K562 (cell line): ENCODE data around the gene SLC35A1. TPM values are rescaled to one million over a fixed set of nuclear protein-coding genes. Genes with fewer than 3 reads are reported as not detected.
A peak's percentile ranks its signal among the peaks of the same experiment; 100 is the strongest.

Source experiments
- EHMT2 ChIP-seq: fragments of 450-650 bp; IDR thresholded peaks from 2 replicates; pipeline ENCODE4 v1.6.1; 2018; ENCODE audit warnings: antibody characterized with exemption
- ELF4 ChIP-seq: fragments of 450-650 bp; formaldehyde crosslinking; IDR thresholded peaks from 2 replicates; pipeline ENCODE4 v1.4.0; 2022; ENCODE audit warnings: missing genetic modification characterization
- FOXJ2 ChIP-seq: fragments of 200-800 bp; sonication (Bioruptor generic); IDR thresholded peaks from 2 replicates; pipeline ENCODE4 v1.6.1; 2016; ENCODE audit warnings: missing genetic modification characterization, missing compliant biosample characterization
- GABPB2 ChIP-seq: fragments of 250-450 bp; sonication (Bioruptor Pico); conservative IDR thresholded peaks from 2 replicates; pipeline ENCODE4 v1.5.1; 2021; ENCODE audit warnings: mild to moderate bottlenecking
- HMG20B ChIP-seq: fragments of 250-450 bp; sonication (Bioruptor Pico); IDR thresholded peaks from 2 replicates; pipeline ENCODE4 v1.5.0; 2021; ENCODE audit warnings: mild to moderate bottlenecking
- KAT7 ChIP-seq: sonication (generic); formaldehyde crosslinking; IDR thresholded peaks from 2 replicates; pipeline ENCODE4 v1.8.0; 2022; ENCODE audit warnings: missing genetic modification reagents, mild to moderate bottlenecking, borderline replicate concordance
- RCOR1 ChIP-seq, 2 experiments: IDR thresholded peaks; 2 replicates each; pipeline ENCODE4 v1.6.1; 2012; ENCODE audit warnings: low read depth in 2 of 2, low read length in 2 of 2, borderline replicate concordance in 1 of 2, improper control_type of control experiment in 1 of 2
- SRSF9 ChIP-seq: fragments of 200-400 bp; formaldehyde crosslinking; IDR thresholded peaks from 2 replicates; pipeline ENCODE4 v1.6.1; 2017; ENCODE audit warnings: low read depth, low read length, borderline replicate concordance
- STAT5A ChIP-seq: IDR thresholded peaks from 2 replicates; pipeline ENCODE4 v1.6.1; 2012; ENCODE audit warnings: low read length, inconsistent platforms, borderline replicate concordance
- ZFP1 ChIP-seq: fragments of 450-650 bp; formaldehyde crosslinking; IDR thresholded peaks from 2 replicates; pipeline ENCODE4 v1.4.0; 2020; ENCODE audit warnings: mild to moderate bottlenecking, mixed read lengths
- ZNF197 ChIP-seq: fragments of 200-800 bp; sonication (Bioruptor generic); IDR thresholded peaks from 2 replicates; pipeline ENCODE4 v1.6.1; 2016; ENCODE audit warnings: low read depth, missing genetic modification characterization, missing compliant biosample characterization
- ZNF217 ChIP-seq: sonication (generic); formaldehyde crosslinking; IDR thresholded peaks from 2 replicates; pipeline ENCODE4 v1.8.0; 2022; ENCODE audit warnings: mild to moderate bottlenecking, missing genetic modification reagents
- polyA plus RNA-seq, 8 experiments: library from polyadenylated mRNA; depleted of rRNA in 4 of 8; stranded (reverse) in 5 of 8; unstranded in 3 of 8; fragments of >200 nt; fragmentation: Nextera tagmentation in 2 of 8; fragmentation: Illumina TruSeq in 1 of 8; extraction: Ambion mirVana in 2 of 8; extraction: Trizol in 1 of 8; gene quantifications; 2 replicates each; pipeline versions ENCODE4 v1.2.1 to v1.2.3, GENCODE V29; 2011 to 2014; ENCODE audit warnings: inconsistent platforms in 1 of 8, missing spikeins in 1 of 8
- total RNA-seq, 7 experiments: library from RNA; depleted of rRNA in 6 of 7; stranded (reverse); fragments of >200 nt in 6 of 7; fragmentation: Illumina TruSeq in 2 of 7; extraction: Trizol in 2 of 7; gene quantifications; 2 replicates each; pipeline versions ENCODE4 v1.2.1 to v1.2.3, GENCODE V29; 2011 to 2021; ENCODE audit warnings: low replicate concordance in 1 of 7
- TF ChIP-seq, protein P1 (sequence below), 2 experiments: fragments of 450-650 bp; IDR thresholded peaks; 2 replicates each; pipeline ENCODE4 v1.6.1; 2016; ENCODE audit warnings: mild to moderate bottlenecking in 2 of 2, borderline replicate concordance in 1 of 2, low read depth in 1 of 2, moderate library complexity in 1 of 2
- TF ChIP-seq, protein P2 (sequence below): sonication (generic); formaldehyde crosslinking; IDR thresholded peaks from 2 replicates; pipeline ENCODE4 v1.4.0; 2020; ENCODE audit warnings: mild to moderate bottlenecking, missing genetic modification reagents
- TF ChIP-seq, protein P3 (sequence below): conservative IDR thresholded peaks from 2 replicates; pipeline ENCODE4 v1.6.1; 2011; ENCODE audit warnings: low read depth, mild to moderate bottlenecking, low read length; ENCODE audit not compliant: control insufficient read depth

SLC35A1 gene
- total and polyA plus RNA-seq, 9 of the 15 experiments (the other 6 are each of a cell fraction or from before 2014, with no cell fraction given) = 7.5 to 37.1 (median 14.9) TPM

DNA sequence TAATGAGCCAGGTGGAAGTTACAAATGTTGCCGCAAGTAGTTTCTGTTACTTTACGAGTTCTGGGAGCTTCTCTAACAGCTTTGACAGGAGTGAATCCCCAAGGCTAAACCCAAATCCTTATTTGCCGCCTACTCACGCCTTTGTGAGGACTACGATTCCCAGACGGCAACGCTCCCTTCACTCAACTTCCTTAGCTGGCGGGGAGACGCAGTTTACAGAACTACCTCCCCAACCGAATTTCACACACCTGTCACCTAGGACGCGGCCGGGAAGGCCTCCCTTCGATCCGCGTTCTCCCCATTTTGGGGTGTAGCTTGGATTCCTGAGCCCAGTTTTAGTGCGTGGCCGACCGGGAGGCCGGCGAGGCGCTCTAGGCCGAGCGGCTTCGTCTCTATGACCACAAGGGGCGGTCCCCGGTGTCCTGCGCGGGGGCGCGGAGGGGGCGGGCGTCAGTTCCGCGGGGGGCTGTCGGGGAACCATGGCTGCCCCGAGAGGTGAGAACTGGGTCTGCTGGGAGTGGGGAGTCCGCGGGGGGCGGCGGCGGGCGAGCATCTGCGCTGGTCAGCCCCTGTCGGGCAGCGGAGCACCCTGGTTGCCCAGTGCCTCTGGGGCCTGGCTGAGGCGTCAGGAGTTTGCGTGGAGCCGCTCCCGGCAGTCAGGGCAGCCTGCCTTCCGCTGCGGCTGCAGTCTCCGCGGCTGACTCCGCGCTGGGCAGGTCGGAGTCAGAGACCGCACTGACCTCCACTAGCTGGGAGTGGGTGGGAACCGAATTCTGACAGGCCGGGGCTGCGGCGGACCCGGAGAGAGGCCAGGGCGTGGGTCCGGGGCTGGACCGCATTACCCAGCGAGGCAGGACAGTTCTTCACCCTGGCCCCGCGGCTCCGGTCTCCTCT, at the start of gene SLC35A1 (continued):
- TF ChIP-seq, protein P1, sequence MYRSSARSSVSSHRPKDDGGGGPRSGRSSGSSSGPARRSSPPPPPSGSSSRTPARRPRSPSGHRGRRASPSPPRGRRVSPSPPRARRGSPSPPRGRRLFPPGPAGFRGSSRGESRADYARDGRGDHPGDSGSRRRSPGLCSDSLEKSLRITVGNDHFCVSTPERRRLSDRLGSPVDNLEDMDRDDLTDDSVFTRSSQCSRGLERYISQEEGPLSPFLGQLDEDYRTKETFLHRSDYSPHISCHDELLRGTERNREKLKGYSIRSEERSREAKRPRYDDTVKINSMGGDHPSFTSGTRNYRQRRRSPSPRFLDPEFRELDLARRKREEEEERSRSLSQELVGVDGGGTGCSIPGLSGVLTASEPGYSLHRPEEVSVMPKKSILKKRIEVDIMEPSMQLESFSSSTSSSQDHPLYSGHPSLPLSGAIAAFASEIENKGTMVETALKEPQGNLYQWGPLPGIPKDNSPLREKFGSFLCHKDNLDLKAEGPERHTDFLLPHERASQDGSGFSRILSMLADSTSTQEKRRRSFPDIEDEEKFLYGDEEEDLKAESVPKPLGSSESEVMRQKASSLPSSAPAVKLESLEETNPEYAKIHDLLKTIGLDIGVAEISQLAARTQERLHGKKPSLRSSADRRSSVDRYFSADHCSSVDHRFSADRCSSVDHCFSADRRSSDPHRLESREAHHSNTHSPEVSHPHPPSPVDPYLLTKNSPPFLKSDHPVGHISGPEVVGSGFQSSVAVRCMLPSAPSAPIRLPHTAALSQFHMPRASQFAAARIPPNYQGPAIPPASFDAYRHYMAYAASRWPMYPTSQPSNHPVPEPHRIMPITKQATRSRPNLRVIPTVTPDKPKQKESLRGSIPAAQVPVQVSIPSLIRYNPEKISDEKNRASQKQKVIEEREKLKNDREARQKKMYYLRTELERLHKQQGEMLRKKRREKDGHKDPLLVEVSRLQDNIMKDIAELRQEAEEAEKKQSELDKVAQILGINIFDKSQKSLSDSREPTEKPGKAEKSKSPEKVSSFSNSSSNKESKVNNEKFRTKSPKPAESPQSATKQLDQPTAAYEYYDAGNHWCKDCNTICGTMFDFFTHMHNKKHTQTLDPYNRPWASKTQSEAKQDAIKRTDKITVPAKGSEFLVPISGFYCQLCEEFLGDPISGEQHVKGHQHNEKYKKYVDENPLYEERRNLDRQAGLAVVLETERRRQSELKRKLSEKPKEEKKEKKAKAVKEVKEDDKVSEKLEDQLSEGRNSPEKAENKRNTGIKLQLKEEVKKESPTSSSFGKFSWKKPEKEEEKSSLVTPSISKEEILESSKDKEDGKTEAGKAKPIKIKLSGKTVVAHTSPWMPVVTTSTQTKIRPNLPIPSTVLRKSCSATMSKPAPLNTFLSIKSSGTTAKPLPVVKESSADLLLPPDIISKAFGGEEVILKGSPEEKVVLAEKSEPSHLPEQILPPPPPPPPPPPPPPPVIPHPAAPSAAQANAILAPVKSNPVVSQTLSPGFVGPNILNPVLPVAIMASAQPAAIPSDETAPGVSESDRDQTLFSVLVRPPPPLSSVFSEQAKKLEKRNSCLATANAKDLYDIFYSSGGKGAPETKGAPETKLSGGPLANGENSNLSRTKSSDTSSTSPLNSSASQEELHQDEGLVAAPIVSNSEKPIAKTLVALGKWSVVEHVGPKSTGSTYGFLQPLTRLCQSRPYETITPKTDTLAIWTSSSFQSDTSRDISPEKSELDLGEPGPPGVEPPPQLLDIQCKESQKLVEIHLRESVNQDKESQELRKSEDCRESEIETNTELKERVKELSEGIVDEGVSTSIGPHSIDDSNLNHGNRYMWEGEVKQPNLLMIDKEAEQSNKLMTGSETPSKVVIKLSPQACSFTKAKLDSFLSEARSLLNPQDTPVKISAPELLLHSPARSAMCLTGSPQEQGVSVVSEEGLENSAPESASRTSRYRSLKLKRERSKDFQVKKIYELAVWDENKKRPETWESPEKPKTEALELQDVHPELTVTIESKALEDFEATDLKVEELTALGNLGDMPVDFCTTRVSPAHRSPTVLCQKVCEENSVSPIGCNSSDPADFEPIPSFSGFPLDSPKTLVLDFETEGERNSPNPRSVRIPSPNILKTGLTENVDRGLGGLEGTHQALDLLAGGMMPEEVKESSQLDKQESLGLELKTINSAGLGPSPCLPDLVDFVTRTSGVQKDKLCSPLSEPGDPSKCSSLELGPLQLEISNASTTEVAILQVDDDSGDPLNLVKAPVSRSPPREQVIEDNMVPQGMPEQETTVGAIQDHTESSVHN (IDR thresholded peaks at IDR 0.05; ENCODE audit: borderline replicate concordance in 1 of 2, low read depth in 1 of 2) = no peak
- TF ChIP-seq, protein P2, sequence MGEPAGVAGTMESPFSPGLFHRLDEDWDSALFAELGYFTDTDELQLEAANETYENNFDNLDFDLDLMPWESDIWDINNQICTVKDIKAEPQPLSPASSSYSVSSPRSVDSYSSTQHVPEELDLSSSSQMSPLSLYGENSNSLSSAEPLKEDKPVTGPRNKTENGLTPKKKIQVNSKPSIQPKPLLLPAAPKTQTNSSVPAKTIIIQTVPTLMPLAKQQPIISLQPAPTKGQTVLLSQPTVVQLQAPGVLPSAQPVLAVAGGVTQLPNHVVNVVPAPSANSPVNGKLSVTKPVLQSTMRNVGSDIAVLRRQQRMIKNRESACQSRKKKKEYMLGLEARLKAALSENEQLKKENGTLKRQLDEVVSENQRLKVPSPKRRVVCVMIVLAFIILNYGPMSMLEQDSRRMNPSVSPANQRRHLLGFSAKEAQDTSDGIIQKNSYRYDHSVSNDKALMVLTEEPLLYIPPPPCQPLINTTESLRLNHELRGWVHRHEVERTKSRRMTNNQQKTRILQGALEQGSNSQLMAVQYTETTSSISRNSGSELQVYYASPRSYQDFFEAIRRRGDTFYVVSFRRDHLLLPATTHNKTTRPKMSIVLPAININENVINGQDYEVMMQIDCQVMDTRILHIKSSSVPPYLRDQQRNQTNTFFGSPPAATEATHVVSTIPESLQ (CRISPR knock-in tag) = no peak; the same call in 1 of the 2 replicates
- TF ChIP-seq RCOR1 (IDR thresholded peaks at IDR 0.05; ENCODE audit: borderline replicate concordance in 1 of 2, low read depth in 2 of 2, low read length in 2 of 2) = no peak
- TF ChIP-seq ELF4 (CRISPR knock-in tag) = 0 out of 2 replicates have a peak, but pooled peaks have one; percentile 65
- TF ChIP-seq ZNF217 (CRISPR knock-in tag) = no peak
- TF ChIP-seq FOXJ2 = 0 out of 2 replicates have a peak, but pooled peaks have one; percentile 29
- TF ChIP-seq HMG20B = no peak
- TF ChIP-seq STAT5A = no peak
- no peak for TF ChIP-seq ZFP1
- TF ChIP-seq KAT7 = peak; percentile 79; the same call in 1 of the 2 replicates
- TF ChIP-seq GABPB2 = no peak
- no peak for TF ChIP-seq EHMT2
- TF ChIP-seq, protein P3, sequence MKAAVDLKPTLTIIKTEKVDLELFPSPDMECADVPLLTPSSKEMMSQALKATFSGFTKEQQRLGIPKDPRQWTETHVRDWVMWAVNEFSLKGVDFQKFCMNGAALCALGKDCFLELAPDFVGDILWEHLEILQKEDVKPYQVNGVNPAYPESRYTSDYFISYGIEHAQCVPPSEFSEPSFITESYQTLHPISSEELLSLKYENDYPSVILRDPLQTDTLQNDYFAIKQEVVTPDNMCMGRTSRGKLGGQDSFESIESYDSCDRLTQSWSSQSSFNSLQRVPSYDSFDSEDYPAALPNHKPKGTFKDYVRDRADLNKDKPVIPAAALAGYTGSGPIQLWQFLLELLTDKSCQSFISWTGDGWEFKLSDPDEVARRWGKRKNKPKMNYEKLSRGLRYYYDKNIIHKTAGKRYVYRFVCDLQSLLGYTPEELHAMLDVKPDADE = no peak; the same call in 1 of the 2 replicates
- no peak for TF ChIP-seq ZNF197 (CRISPR knock-in tag)
- TF ChIP-seq SRSF9 = no peak
